Measurements from ENCODE around the gene MCTP1.

GRCh38 chr5:94725142-94725541 is 559.8 kb downstream of the MCTP1 start:
- TF ChIP-seq CTCF (IDR thresholded peaks at IDR 0.05; ENCODE audit: low read depth, low read length) (no peak), EZH2phosphoT487 (IDR thresholded peaks at IDR 0.05; ENCODE audit: low read depth) (no peak)

All from OCI-LY3 (cell line).